ENCODE results near the gene IMMP2L. TPM values are rescaled to one million over a fixed set of nuclear protein-coding genes. Genes with fewer than 3 reads are reported as not detected.

The IMMP2L gene
- polyA plus RNA-seq, 1 donor (not counting 4 experiments of a cell fraction or from before 2014, with no cell fraction given) = 14.1 TPM

DNA sequence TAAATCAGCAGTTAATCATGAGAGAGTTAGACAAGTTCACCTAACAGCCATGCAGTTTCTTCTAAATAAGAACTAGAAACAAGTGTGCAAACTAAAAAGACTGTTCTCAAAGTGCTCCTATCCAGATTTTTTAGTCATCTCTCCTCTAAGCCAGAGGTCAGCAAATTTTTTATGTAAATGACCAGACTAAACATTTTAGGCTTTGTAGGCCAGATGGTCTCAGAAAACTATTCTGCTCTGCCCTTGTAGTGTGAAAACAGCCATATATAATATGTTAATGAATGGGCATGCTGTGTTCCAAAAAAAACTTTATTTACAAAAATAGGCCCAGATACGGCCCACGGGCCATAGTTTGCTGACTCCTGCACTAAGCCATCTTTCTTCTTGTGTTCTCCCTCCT, 734.4 kb downstream of the IMMP2L start:
- Histone ChIP-seq H3K4me3 (ENCODE audit: control insufficient read depth in 2 of 3, extremely low read depth in 1 of 3, insufficient read depth in 2 of 3, low read depth in 1 of 3, low read length in 3 of 3) (no peak overlapping the region), H4K20me1 (ENCODE audit: control insufficient read depth, extremely low read depth, insufficient read depth, low read length) (no peaks in the 10 kb centered on the region), H3K36me3 (ENCODE audit: control insufficient read depth in 2 of 2, extremely low read depth in 1 of 2, insufficient read depth in 2 of 2, low read length in 2 of 2) (no peaks in the 10 kb centered on the region), H2AFZ (ENCODE audit: control insufficient read depth, low read length) (no peak overlapping the region), H3K4me1 (ENCODE audit: control insufficient read depth, extremely low read depth, insufficient read depth, low read length) (no peaks in the 10 kb centered on the region), H3K9ac (ENCODE audit: control insufficient read depth, extremely low read depth, insufficient read depth, low read length) (no peak overlapping the region), H3K4me2 (ENCODE audit: control insufficient read depth, extremely low read depth, insufficient read depth, low read depth, low read length) (no peak overlapping the region), H3K9me3 (ENCODE audit: control insufficient read depth, low read depth, low read length) (no peaks in the 10 kb centered on the region), H3K27ac (ENCODE audit: control insufficient read depth, insufficient read depth, low read length) (no peak overlapping the region), H3K79me2 (ENCODE audit: control insufficient read depth, insufficient read depth, low read length) (no peaks in the 10 kb centered on the region), H3K27me3 (ENCODE audit: control insufficient read depth, extremely low read depth, insufficient read depth, low read length) (no peaks in the 10 kb centered on the region), H3K9me1 (ENCODE audit: control insufficient read depth, extremely low read depth, insufficient read depth, low read length) (no peaks in the 10 kb centered on the region)
- DNase-seq (ENCODE audit: low read depth, low spot score) (no peak), FAIRE-seq (no peak)
- dilution Hi-C loops (cut with MboI; ENCODE audit: extremely low pct_ligation_motif_present, low sequenced_read_pairs) = no loop called here
- TF ChIP-seq, protein P1, sequence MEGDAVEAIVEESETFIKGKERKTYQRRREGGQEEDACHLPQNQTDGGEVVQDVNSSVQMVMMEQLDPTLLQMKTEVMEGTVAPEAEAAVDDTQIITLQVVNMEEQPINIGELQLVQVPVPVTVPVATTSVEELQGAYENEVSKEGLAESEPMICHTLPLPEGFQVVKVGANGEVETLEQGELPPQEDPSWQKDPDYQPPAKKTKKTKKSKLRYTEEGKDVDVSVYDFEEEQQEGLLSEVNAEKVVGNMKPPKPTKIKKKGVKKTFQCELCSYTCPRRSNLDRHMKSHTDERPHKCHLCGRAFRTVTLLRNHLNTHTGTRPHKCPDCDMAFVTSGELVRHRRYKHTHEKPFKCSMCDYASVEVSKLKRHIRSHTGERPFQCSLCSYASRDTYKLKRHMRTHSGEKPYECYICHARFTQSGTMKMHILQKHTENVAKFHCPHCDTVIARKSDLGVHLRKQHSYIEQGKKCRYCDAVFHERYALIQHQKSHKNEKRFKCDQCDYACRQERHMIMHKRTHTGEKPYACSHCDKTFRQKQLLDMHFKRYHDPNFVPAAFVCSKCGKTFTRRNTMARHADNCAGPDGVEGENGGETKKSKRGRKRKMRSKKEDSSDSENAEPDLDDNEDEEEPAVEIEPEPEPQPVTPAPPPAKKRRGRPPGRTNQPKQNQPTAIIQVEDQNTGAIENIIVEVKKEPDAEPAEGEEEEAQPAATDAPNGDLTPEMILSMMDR (optimal IDR thresholded peaks at IDR 0.05 in 1 of 3, IDR thresholded peaks at IDR 0.05 in 1 of 3, conservative IDR thresholded peaks at IDR 0.05 in 1 of 3; ENCODE audit: extremely low read depth in 1 of 3, insufficient read depth in 2 of 3, low read length in 3 of 3) = no peak
- TF ChIP-seq EZH2 (IDR thresholded peaks at IDR 0.05; ENCODE audit: low read length) = no peak

- dilution Hi-C loops (cut with MboI; ENCODE audit: extremely low pct_ligation_motif_present, low sequenced_read_pairs) = no loop called here
- H3K4me2 ChIP-seq (ENCODE audit: control insufficient read depth, extremely low read depth, insufficient read depth, low read depth, low read length) = no peak overlapping the region
- H3K79me2 ChIP-seq (ENCODE audit: control insufficient read depth, insufficient read depth, low read length) = no peaks in the 10 kb centered on the region
- no peaks in the 10 kb centered on the region for H3K4me1 ChIP-seq (ENCODE audit: control insufficient read depth, extremely low read depth, insufficient read depth, low read length)
- no peak overlapping the region for H3K27ac ChIP-seq (ENCODE audit: control insufficient read depth, insufficient read depth, low read length)
- FAIRE-seq (no peak), DNase-seq (ENCODE audit: low read depth, low spot score) (no peak)
- no peak overlapping the region for H3K9ac ChIP-seq (ENCODE audit: control insufficient read depth, extremely low read depth, insufficient read depth, low read length)
- no peaks in the 10 kb centered on the region for H3K9me1 ChIP-seq (ENCODE audit: control insufficient read depth, extremely low read depth, insufficient read depth, low read length)
- no peak overlapping the region for H2AFZ ChIP-seq (ENCODE audit: control insufficient read depth, low read length)
- no peaks in the 10 kb centered on the region for H3K9me3 ChIP-seq (ENCODE audit: control insufficient read depth, low read depth, low read length)
- H3K36me3 ChIP-seq (ENCODE audit: control insufficient read depth in 2 of 2, extremely low read depth in 1 of 2, insufficient read depth in 2 of 2, low read length in 2 of 2) = no peaks in the 10 kb centered on the region
- H3K27me3 ChIP-seq (ENCODE audit: control insufficient read depth, extremely low read depth, insufficient read depth, low read length) = no peaks in the 10 kb centered on the region
- no peaks in the 10 kb centered on the region for H4K20me1 ChIP-seq (ENCODE audit: control insufficient read depth, extremely low read depth, insufficient read depth, low read length)
- no peak overlapping the region for H3K4me3 ChIP-seq (ENCODE audit: control insufficient read depth in 2 of 3, extremely low read depth in 1 of 3, insufficient read depth in 2 of 3, low read depth in 1 of 3, low read length in 3 of 3)
- TF ChIP-seq, protein P1 (optimal IDR thresholded peaks at IDR 0.05 in 1 of 3, IDR thresholded peaks at IDR 0.05 in 1 of 3, conservative IDR thresholded peaks at IDR 0.05 in 1 of 3; ENCODE audit: extremely low read depth in 1 of 3, insufficient read depth in 2 of 3, low read length in 3 of 3) = no peak
- no peak for TF ChIP-seq EZH2 (IDR thresholded peaks at IDR 0.05; ENCODE audit: low read length)
Measured at GRCh38 chr7:110827287-110827855, 734.9 kb downstream of the IMMP2L start.

All from keratinocyte (primary cell).